ENCODE results near the gene NCR1. TPM values are rescaled to one million over a fixed set of nuclear protein-coding genes. Genes with fewer than 3 reads are reported as not detected.

NCR1 gene
- polyA plus RNA-seq, 3 donors from 2014 or later = 34.1 to 146 (median 61.1) TPM

DNA sequence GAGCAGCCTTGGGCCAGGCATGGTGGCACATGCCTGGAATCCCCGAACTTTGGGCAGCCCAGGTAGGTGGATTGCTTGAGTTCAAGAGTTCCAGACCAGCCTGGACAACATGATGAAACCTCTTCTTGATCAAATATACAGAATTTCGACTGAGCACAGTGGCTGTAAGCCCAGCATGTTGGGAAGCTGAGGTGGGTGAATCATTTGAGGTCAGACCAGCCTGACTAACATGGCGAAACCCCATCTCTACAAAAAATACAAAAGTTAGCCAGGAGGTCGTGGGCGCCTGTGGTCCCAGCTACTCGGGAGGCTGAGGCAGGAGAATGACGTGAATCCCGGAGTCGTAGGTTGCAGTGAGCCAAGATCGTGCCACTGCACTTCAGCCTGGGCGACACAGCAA is 49.4 kb downstream of the NCR1 start:
- Mint-ChIP-seq H3K36me3 (no peaks in the 10 kb centered on the region), H3K9me3 (no peaks in the 10 kb centered on the region), H3K27me3 (ENCODE audit: low read depth in 3 of 3) (no peaks in the 10 kb centered on the region), H3K4me1 (peaks cover 8% of the 10 kb centered on the region in 2 donors), H3K27ac (no peak overlapping the region), H3K4me3 (no peak overlapping the region)
- DNase-seq = no peak

DNA sequence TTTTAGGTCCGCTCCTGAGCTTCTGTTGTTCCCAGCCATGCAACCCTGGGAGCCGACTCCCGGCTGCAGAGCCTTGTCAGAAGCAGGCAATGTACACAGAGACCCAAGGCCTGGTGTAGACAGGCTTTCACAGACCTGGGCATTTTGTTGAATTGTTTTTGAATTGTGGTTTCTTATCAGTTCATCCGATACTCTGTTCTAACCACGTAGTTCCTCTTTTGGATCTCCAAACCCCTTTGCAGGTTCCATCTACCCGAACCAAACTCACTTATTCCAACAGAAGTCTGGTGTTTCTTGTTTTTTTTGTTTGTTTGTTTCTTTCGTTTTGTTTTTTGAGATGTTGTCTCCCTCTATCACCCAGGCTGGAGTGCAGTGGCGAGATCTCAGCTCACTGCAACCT is 53.9 kb downstream of the NCR1 start:
- Mint-ChIP-seq H3K27ac (peak overlapping the region in 4 of 6 donors; percentile 14 to 87 (median 53)), H3K9me3 (no peaks in the 10 kb centered on the region), H3K4me1 (peaks cover 8% of the 10 kb centered on the region in 2 donors), H3K27me3 (ENCODE audit: low read depth in 3 of 3) (no peaks in the 10 kb centered on the region), H3K36me3 (no peaks in the 10 kb centered on the region), H3K4me3 (peak overlapping the region in 4 of 5 donors; percentile 22 to 69 (median 39))
- DNase-seq = peak in 2 of 3 donors; percentile 4 to 11

Other genes with a start within 250 kb of the NCR1 start
- 1 to 10 TPM in 1 of 3 donors, under 1 TPM in 2; 0.27 to 7.4 (median 0.69) TPM for gene LILRB4, start 243.2 kb upstream of the NCR1 start, polyA plus RNA-seq
- not detected for gene KIR3DL3, start 181.7 kb upstream of the NCR1 start, polyA plus RNA-seq
- 10 to 100 TPM; 38.6 to 81.1 (median 72.4) TPM for gene KIR2DL3, start 167.6 kb upstream of the NCR1 start, polyA plus RNA-seq
- 10 to 100 TPM; 56.9 to 93.2 (median 74.6) TPM for gene KIR2DL1, start 136.4 kb upstream of the NCR1 start, polyA plus RNA-seq
- gene KIR2DL4, start 102.5 kb upstream of the NCR1 start, polyA plus RNA-seq = 10 to 100 TPM; 26.5 to 67.2 (median 61.6) TPM
- 100 to 1,000 TPM; 140 to 162 (median 144) TPM for gene KIR3DL1, start 89.7 kb upstream of the NCR1 start, polyA plus RNA-seq
- gene KIR2DS4, start 73.5 kb upstream of the NCR1 start, polyA plus RNA-seq = 100 to 1,000 TPM in 1 of 3 donors, 10 to 100 TPM in 2; 55.3 to 149 (median 79.7) TPM
- 10 to 100 TPM; 36.1 to 61.1 (median 44.1) TPM for gene KIR3DL2, start 55.7 kb upstream of the NCR1 start, polyA plus RNA-seq
- under 1 TPM in 1 of 3 donors, not detected in 2; 0.46 TPM for gene FCAR, start 31.9 kb upstream of the NCR1 start, polyA plus RNA-seq
- 1 to 10 TPM in 1 of 3 donors, under 1 TPM in 1, not detected in 1; 0.27 to 2.0 TPM for gene NLRP7, start 41.4 kb downstream of the NCR1 start, polyA plus RNA-seq
- gene NLRP2, start 60.2 kb downstream of the NCR1 start, polyA plus RNA-seq = 10 to 100 TPM in 1 of 3 donors, 1 to 10 TPM in 2; 1.9 to 18.7 (median 4.4) TPM
- under 1 TPM in 2 of 3 donors, not detected in 1; 0.64 to 0.78 TPM for gene GP6, start 132.1 kb downstream of the NCR1 start, polyA plus RNA-seq
- gene RDH13, start 157.0 kb downstream of the NCR1 start, polyA plus RNA-seq = 10 to 100 TPM in 1 of 3 donors, 1 to 10 TPM in 2; 4.2 to 17.0 (median 4.5) TPM
- gene EPS8L1, start 169.7 kb downstream of the NCR1 start, polyA plus RNA-seq = 1 to 10 TPM; 4.5 to 7.3 (median 6.4) TPM
- gene PPP1R12C, start 211.5 kb downstream of the NCR1 start, polyA plus RNA-seq = 1 to 10 TPM in 2 of 3 donors, under 1 TPM in 1; 0.63 to 8.5 (median 3.5) TPM
- not detected for gene TNNT1, start 243.1 kb downstream of the NCR1 start, polyA plus RNA-seq